ENCODE results near the gene SPDYC.

The SPDYC gene

GRCh38 chr11:65150509-65151299 is 19.3 kb upstream of the SPDYC start:
- Histone ChIP-seq H2AFZ (ENCODE audit: low read length) (no peak overlapping the region), H3K36me3 (ENCODE audit: insufficient read depth, low read length) (0 out of 2 replicates have a peak, but pooled peaks cover 4% of the 10 kb centered on the region), H3K4me2 (ENCODE audit: low read length) (no peak overlapping the region), H3K9ac (ENCODE audit: low read length) (no peak overlapping the region; the same call in 1 of the 2 replicates), H3K9me3 (ENCODE audit: low read length) (peaks cover 10% of the 10 kb centered on the region), H3F3A (ENCODE audit: insufficient read depth, low read length) (no peaks in the 10 kb centered on the region), H3K4me3 (ENCODE audit: low read depth, low read length, poor library complexity, severe bottlenecking) (no peak overlapping the region), H3K27me3 (ENCODE audit: insufficient read depth, low read length) (0 out of 2 replicates have a peak, but pooled peaks cover 5% of the 10 kb centered on the region), H3K9me2 (ENCODE audit: low read depth, low read length) (no peaks in the 10 kb centered on the region), H3K27ac (ENCODE audit: low read depth, low read length, poor library complexity, severe bottlenecking) (no peak overlapping the region), H3K79me2 (ENCODE audit: insufficient read depth, low read length) (no peaks in the 10 kb centered on the region), H4K20me1 (ENCODE audit: insufficient read depth, low read length) (no peaks in the 10 kb centered on the region), H3K4me1 (ENCODE audit: insufficient read depth, low read length, severe bottlenecking) (peaks cover 19% of the 10 kb centered on the region)
- TF ChIP-seq EZH2 (IDR thresholded peaks at IDR 0.05; ENCODE audit: borderline replicate concordance, low read length) (no peak), CTCF (IDR thresholded peaks at IDR 0.05; ENCODE audit: low read length) (no peak)

GRCh38 chr11:65151331-65151899 is 18.6 kb upstream of the SPDYC start:
- H2AFZ ChIP-seq (ENCODE audit: low read length), result no peak overlapping the region
- no peaks in the 10 kb centered on the region for H3F3A ChIP-seq (ENCODE audit: insufficient read depth, low read length)
- H3K4me3 ChIP-seq (ENCODE audit: low read depth, low read length, poor library complexity, severe bottlenecking), result no peak overlapping the region
- no peaks in the 10 kb centered on the region for H4K20me1 ChIP-seq (ENCODE audit: insufficient read depth, low read length)
- H3K27me3 ChIP-seq (ENCODE audit: insufficient read depth, low read length), result 0 out of 2 replicates have a peak, but pooled peaks cover 3% of the 10 kb centered on the region
- peaks cover 16% of the 10 kb centered on the region for H3K4me1 ChIP-seq (ENCODE audit: insufficient read depth, low read length, severe bottlenecking)
- no peak overlapping the region for H3K4me2 ChIP-seq (ENCODE audit: low read length)
- no peak for TF ChIP-seq CTCF (IDR thresholded peaks at IDR 0.05; ENCODE audit: low read length)
- TF ChIP-seq EZH2 (IDR thresholded peaks at IDR 0.05; ENCODE audit: borderline replicate concordance, low read length), result no peak
- no peaks in the 10 kb centered on the region for H3K9me2 ChIP-seq (ENCODE audit: low read depth, low read length)
- 0 out of 2 replicates have a peak, but pooled peaks cover 3% of the 10 kb centered on the region for H3K36me3 ChIP-seq (ENCODE audit: insufficient read depth, low read length)
- no peak overlapping the region for H3K9ac ChIP-seq (ENCODE audit: low read length)
- H3K9me3 ChIP-seq (ENCODE audit: low read length), result peaks cover 9% of the 10 kb centered on the region
- no peaks in the 10 kb centered on the region for H3K79me2 ChIP-seq (ENCODE audit: insufficient read depth, low read length)
- no peak overlapping the region for H3K27ac ChIP-seq (ENCODE audit: low read depth, low read length, poor library complexity, severe bottlenecking)

GRCh38 chr11:65152122-65152521 is 17.9 kb upstream of the SPDYC start:
- H3K9me2 ChIP-seq (ENCODE audit: low read depth, low read length), result no peaks in the 10 kb centered on the region
- H3K9me3 ChIP-seq (ENCODE audit: low read length), result peaks cover 3% of the 10 kb centered on the region
- H3K4me3 ChIP-seq (ENCODE audit: low read depth, low read length, poor library complexity, severe bottlenecking), result no peak overlapping the region
- no peak overlapping the region for H3K4me2 ChIP-seq (ENCODE audit: low read length)
- H3K36me3 ChIP-seq (ENCODE audit: insufficient read depth, low read length), result no peaks in the 10 kb centered on the region
- H3K27me3 ChIP-seq (ENCODE audit: insufficient read depth, low read length), result no peaks in the 10 kb centered on the region
- H4K20me1 ChIP-seq (ENCODE audit: insufficient read depth, low read length), result no peaks in the 10 kb centered on the region
- no peak overlapping the region for H3K9ac ChIP-seq (ENCODE audit: low read length)
- H3F3A ChIP-seq (ENCODE audit: insufficient read depth, low read length), result no peaks in the 10 kb centered on the region
- no peaks in the 10 kb centered on the region for H3K79me2 ChIP-seq (ENCODE audit: insufficient read depth, low read length)
- peaks cover 14% of the 10 kb centered on the region for H3K4me1 ChIP-seq (ENCODE audit: insufficient read depth, low read length, severe bottlenecking)
- TF ChIP-seq CTCF (IDR thresholded peaks at IDR 0.05; ENCODE audit: low read length) (no peak), EZH2 (IDR thresholded peaks at IDR 0.05; ENCODE audit: borderline replicate concordance, low read length) (no peak)
- no peak overlapping the region for H2AFZ ChIP-seq (ENCODE audit: low read length)
- no peak overlapping the region for H3K27ac ChIP-seq (ENCODE audit: low read depth, low read length, poor library complexity, severe bottlenecking)

Measured in OCI-LY1 (cell line).